Esophagus squamous epithelium (tissue), 5 donors: ENCODE data around the gene DCTD. TPM values are rescaled to one million over a fixed set of nuclear protein-coding genes. Genes with fewer than 3 reads are reported as not detected.
"Not testable (repeated sequence)": the region's sequence is repeated elsewhere in the genome, so short reads cannot be mapped to it uniquely, and the experiment has no call there.

Experiments used
- DNase-seq: peaks from one replicate; lab custom pipeline; 2025; lab: John Stamatoyannopoulos, UW
- H3K27ac ChIP-seq, 4 donors: fragments of 200-600 bp; sonication (generic); one replicate each; pipeline ENCODE4 v1.5.1; 2016 to 2019; ENCODE audit warnings: mild to moderate bottlenecking in 1 of 4
- H3K27me3 ChIP-seq, 4 donors: fragments of 200-600 bp; sonication (generic); 1 replicate in 3 of 4; 2 replicates in 1 of 4; pipeline versions ENCODE4 v1.5.1 to v1.6.0; 2017 to 2021; ENCODE audit warnings: antibody characterized with exemption in 1 of 4
- H3K36me3 ChIP-seq, 3 donors: fragments of 200-600 bp; sonication (generic); one replicate each; pipeline ENCODE4 v1.5.1; 2016 to 2019
- H3K4me1 ChIP-seq, 3 donors: fragments of 200-600 bp; sonication (generic); one replicate each; pipeline ENCODE4 v1.5.1; 2017 to 2019
- H3K4me3 ChIP-seq, 4 donors: fragments of 200-600 bp; sonication (generic); 1 replicate in 3 of 4; 2 replicates in 1 of 4; pipeline ENCODE4 v1.5.1; 2016 to 2019; ENCODE audit warnings: mild to moderate bottlenecking in 2 of 4, moderate library complexity in 1 of 4
- H3K9me3 ChIP-seq, 3 donors: fragments of 200-600 bp; sonication (generic); one replicate each; pipeline ENCODE4 v1.5.1; 2016 to 2019
- POLR2A ChIP-seq, 4 donors: fragments of 450-650 bp; IDR thresholded peaks; one replicate each; pipeline ENCODE4 v1.6.1; 2017; ENCODE audit warnings: antibody characterized with exemption in 4 of 4, mild to moderate bottlenecking in 4 of 4, moderate library complexity in 3 of 4
- WGBS, 2 donors: methylation state at CpG; one replicate each; pipeline ENCODE4 v1.1.5; 2018; 5-methylcytosine and 5-hydroxymethylcytosine counted together
- intact Hi-C: fragments of 100-400 bp; cut with DNase I; formaldehyde crosslinking; loops from one replicate; pipeline ENCODE4 v1.15.0; 2022
- total RNA-seq, 4 donors: library from RNA; depleted of rRNA; stranded (reverse); fragments of >200 nt; gene quantifications; one replicate each; pipeline ENCODE4 v1.1.0, GENCODE V29; 2016
- TF ChIP-seq, protein P1 (sequence below), 6 experiments: fragments of 450-650 bp in 4 of 6; fragments of 200-600 bp in 2 of 6; sonication (generic) in 2 of 6; IDR thresholded peaks; one replicate each; pipeline ENCODE4 v1.5.1; 2016 to 2019; ENCODE audit warnings: antibody characterized with exemption in 6 of 6, mild to moderate bottlenecking in 4 of 6, moderate library complexity in 4 of 6
- donor health status: DM: yes; HTN: yes; CAD: no.

The DCTD gene
- total RNA-seq, 4 donors from 2014 or later = 43.6 to 72.9 (median 57.2) TPM

DNA sequence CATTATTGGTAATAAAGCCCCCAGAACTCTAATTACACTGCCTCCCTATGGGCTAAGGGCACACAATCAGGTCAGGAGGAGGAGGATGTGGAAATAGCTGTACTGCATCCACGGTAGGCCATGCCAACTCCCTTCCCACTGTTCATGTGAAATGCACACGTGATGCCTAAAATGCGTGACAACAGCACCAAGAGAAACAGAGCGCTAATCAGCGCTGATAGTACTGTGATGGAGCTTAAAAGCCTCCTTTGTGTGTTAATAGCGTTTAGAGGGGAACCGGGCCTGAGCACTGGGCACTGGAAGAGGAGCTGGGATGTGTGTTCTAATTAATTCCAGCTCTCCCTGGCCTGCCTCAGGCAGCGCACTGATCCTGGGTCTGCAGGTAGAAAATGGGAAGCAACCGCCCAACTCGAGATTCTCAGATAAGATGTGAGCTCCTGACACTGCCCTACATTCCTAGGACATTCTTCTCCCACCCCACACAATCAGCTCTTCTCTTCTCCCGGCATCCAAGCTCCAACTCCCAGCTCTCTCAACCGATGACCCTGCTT, 12.9 kb downstream of the DCTD start:
- Histone ChIP-seq H3K27me3 (no peaks in the 10 kb centered on the region), H3K9me3 (no peaks in the 10 kb centered on the region), H3K4me3 (no peak overlapping the region), H3K27ac (no peak overlapping the region), H3K36me3 (peaks cover 4 to 89% (median 10%) of the 10 kb centered on the region in 3 donors), H3K4me1 (no peaks in the 10 kb centered on the region)
- no peak for DNase-seq
- intact Hi-C loops = no loop called here
- TF ChIP-seq, protein P1, sequence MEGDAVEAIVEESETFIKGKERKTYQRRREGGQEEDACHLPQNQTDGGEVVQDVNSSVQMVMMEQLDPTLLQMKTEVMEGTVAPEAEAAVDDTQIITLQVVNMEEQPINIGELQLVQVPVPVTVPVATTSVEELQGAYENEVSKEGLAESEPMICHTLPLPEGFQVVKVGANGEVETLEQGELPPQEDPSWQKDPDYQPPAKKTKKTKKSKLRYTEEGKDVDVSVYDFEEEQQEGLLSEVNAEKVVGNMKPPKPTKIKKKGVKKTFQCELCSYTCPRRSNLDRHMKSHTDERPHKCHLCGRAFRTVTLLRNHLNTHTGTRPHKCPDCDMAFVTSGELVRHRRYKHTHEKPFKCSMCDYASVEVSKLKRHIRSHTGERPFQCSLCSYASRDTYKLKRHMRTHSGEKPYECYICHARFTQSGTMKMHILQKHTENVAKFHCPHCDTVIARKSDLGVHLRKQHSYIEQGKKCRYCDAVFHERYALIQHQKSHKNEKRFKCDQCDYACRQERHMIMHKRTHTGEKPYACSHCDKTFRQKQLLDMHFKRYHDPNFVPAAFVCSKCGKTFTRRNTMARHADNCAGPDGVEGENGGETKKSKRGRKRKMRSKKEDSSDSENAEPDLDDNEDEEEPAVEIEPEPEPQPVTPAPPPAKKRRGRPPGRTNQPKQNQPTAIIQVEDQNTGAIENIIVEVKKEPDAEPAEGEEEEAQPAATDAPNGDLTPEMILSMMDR (IDR thresholded peaks at IDR 0.05) = no peak
- no peak for TF ChIP-seq POLR2A (IDR thresholded peaks at IDR 0.05)
- 81 to 87% methylated on average over 8 to 12 of the region's 12 CpGs for WGBS, 2 donors

DNA sequence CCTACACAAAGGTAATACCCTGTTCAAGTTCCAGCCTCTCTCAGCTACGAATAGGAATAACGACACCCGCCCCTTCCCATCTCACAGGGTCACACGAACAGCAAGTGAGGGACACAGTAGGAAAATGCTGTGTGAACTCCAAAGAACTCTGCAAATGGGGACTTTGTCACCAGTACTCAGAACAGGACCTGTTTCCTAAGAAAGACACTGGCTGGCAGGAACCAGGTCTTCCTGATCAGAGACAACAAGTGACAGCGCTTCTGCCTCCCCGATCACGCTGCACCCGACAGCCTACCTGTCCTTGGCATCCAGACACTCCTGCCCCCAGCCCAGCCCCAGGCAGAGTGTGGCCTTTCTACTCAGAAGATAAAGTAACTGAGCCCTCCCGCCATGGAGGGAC, 14.2 kb downstream of the DCTD start:
- 87 to 92% methylated on average over 9 of the region's 9 CpGs for WGBS, 2 donors
- TF ChIP-seq POLR2A (IDR thresholded peaks at IDR 0.05) = no peak
- TF ChIP-seq, protein P1 (IDR thresholded peaks at IDR 0.05) = no peak
- no peaks in the 10 kb centered on the region for H3K4me1 ChIP-seq
- H3K36me3 ChIP-seq = peaks cover 4 to 90% (median 10%) of the 10 kb centered on the region in 3 donors
- DNase-seq = no peak
- no peaks in the 10 kb centered on the region for H3K9me3 ChIP-seq
- no peaks in the 10 kb centered on the region for H3K27me3 ChIP-seq
- intact Hi-C loops = no loop called here
- no peak overlapping the region for H3K4me3 ChIP-seq
- no peak overlapping the region for H3K27ac ChIP-seq

GRCh38 chr4:182901337-182901736, 15.8 kb downstream of the DCTD start:
- H3K36me3 ChIP-seq = peaks cover 4 to 87% (median 10%) of the 10 kb centered on the region in 3 donors
- WGBS, 2 donors = 92 to 100% methylated on average over 5 to 6 of the region's 9 CpGs
- no peak for DNase-seq
- no peaks in the 10 kb centered on the region for H3K4me1 ChIP-seq
- no peak for TF ChIP-seq POLR2A (IDR thresholded peaks at IDR 0.05)
- TF ChIP-seq, protein P1 (IDR thresholded peaks at IDR 0.05) = no peak
- H3K4me3 ChIP-seq = no peak overlapping the region
- H3K9me3 ChIP-seq = no peaks in the 10 kb centered on the region
- intact Hi-C loops = no loop called here
- H3K27ac ChIP-seq = no peak overlapping the region
- H3K27me3 ChIP-seq = no peaks in the 10 kb centered on the region

DNA sequence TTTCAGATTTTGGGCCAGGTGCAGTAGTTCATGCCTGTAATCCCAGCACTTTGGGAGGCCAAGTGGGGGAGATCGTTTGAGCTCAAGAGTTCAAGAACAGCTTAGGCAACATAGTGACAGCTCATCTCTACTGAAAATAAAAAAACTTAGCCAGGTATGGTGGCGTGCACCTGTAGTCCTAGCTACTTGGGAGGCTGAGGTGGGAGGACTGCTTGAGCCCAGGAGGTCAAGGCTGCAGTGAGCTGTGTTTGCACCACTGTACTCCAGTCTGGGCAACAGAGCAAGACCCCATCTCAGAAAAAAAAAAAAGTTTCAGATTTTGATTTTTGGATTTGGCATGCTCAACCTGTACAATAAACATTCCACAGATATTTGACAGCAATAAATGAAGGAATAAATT, 17.2 kb downstream of the DCTD start:
- H3K4me3 ChIP-seq, H3K27ac ChIP-seq, H3K4me1 ChIP-seq, H3K9me3 ChIP-seq, H3K27me3 ChIP-seq, DNase-seq, intact Hi-C loops: not testable (repeated sequence)
- WGBS, 2 donors = 78 to 80% methylated on average over 2 of the region's 2 CpGs
- peaks cover 4 to 90% (median 10%) of the 10 kb centered on the region in 3 donors for H3K36me3 ChIP-seq

- H3K27ac ChIP-seq = no peak overlapping the region
These were observed 18.7 kb downstream of the DCTD start for GRCh38 chr4:182898479-182898799.

More at GRCh38 chr4:182898479-182898799, 18.7 kb downstream of the DCTD start:
- TF ChIP-seq, protein P1 (IDR thresholded peaks at IDR 0.05) = no peak
- no peak for TF ChIP-seq POLR2A (IDR thresholded peaks at IDR 0.05)
- Histone ChIP-seq H3K4me3 (no peak overlapping the region), H3K4me1 (no peaks in the 10 kb centered on the region), H3K27me3 (no peaks in the 10 kb centered on the region), H3K9me3 (no peaks in the 10 kb centered on the region), H3K36me3 (peaks cover 6 to 96% (median 10%) of the 10 kb centered on the region in 3 donors)
- DNase-seq = no peak
- intact Hi-C loops = no loop called here
- WGBS, 2 donors = 87 to 88% methylated on average over 5 of the region's 5 CpGs
